Activated CD4-positive, alpha-beta T cell treated with anti-CD3 and anti-CD28 coated beads, Interleukin-2, amount 10 ng/mL, durations not matched to agents 24 days and 14 days (primary cell): ENCODE results near the gene ARF4. TPM values are rescaled to one million over a fixed set of nuclear protein-coding genes. Genes with fewer than 3 reads are reported as not detected.

ENCODE experiments used
- total RNA-seq: library from RNA; stranded (reverse); gene quantifications from 2 replicates; pipeline ENCODE4 v1.2.3, GENCODE V29; 2022

ARF4 gene
- total RNA-seq, 1 donor from 2014 or later = 84.4 TPM

Other genes with a start within 250 kb of the ARF4 start
- gene DNAH12, start 53.0 kb downstream of the ARF4 start, total RNA-seq = not detected in 2 replicates
- gene PDE12, start 41.1 kb downstream of the ARF4 start, total RNA-seq = 34.4 TPM in 2 replicates
- gene DENND6A, start 95.7 kb upstream of the ARF4 start, total RNA-seq = 20.8 and 25.2 TPM in 2 replicates
- gene SLMAP, start 159.0 kb upstream of the ARF4 start, total RNA-seq = 53.4 and 58.1 TPM in 2 replicates